Mammary epithelial cell (primary cell): ENCODE measurements around the gene BDP1.
"Not testable (repeated sequence)": the region's sequence is repeated elsewhere in the genome, so short reads cannot be mapped to it uniquely, and the experiment has no call there.

ENCODE experiments used
- EZH2 ChIP-seq: IDR thresholded peaks from 2 replicates; pipeline ENCODE4 v1.6.1; 2012; ENCODE audit warnings: low read length, inconsistent platforms, borderline replicate concordance
- TF ChIP-seq, protein P1 (sequence below), 2 donors: IDR thresholded peaks in 1 of 2; conservative IDR thresholded peaks in 1 of 2; 2 replicates each; pipeline ENCODE4 v1.5.1; 2011 to 2012; ENCODE audit warnings: inconsistent platforms in 2 of 2, low read length in 2 of 2, mild to moderate bottlenecking in 2 of 2, control low read depth in 1 of 2, low read depth in 1 of 2; ENCODE audit not compliant: insufficient read depth in 1 of 2; ENCODE audit errors: extremely low read depth in 1 of 2

DNA sequence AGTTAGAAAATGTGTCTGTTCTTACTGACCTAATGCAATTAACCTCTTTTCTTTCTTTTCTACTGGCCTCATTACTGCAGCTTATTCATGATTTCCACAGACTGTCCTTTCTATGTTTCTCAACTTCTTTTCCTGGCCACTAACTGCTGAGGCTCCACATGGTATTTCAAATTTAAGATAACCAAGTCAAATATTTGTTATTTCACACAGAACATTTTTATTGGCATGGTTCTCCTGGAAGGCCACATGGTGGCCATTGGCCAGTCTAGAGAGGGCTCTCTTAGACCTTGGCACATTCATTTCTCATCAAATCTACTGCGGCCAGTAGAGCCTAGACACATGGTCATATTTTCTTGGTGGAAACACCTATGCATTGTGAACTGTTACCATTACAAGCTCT lies 13.9 kb upstream of the BDP1 start:
- TF ChIP-seq, protein P1, sequence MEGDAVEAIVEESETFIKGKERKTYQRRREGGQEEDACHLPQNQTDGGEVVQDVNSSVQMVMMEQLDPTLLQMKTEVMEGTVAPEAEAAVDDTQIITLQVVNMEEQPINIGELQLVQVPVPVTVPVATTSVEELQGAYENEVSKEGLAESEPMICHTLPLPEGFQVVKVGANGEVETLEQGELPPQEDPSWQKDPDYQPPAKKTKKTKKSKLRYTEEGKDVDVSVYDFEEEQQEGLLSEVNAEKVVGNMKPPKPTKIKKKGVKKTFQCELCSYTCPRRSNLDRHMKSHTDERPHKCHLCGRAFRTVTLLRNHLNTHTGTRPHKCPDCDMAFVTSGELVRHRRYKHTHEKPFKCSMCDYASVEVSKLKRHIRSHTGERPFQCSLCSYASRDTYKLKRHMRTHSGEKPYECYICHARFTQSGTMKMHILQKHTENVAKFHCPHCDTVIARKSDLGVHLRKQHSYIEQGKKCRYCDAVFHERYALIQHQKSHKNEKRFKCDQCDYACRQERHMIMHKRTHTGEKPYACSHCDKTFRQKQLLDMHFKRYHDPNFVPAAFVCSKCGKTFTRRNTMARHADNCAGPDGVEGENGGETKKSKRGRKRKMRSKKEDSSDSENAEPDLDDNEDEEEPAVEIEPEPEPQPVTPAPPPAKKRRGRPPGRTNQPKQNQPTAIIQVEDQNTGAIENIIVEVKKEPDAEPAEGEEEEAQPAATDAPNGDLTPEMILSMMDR (conservative IDR thresholded peaks at IDR 0.05 in 1 of 2, IDR thresholded peaks at IDR 0.05 in 1 of 2; ENCODE audit: extremely low read depth in 1 of 2, insufficient read depth in 1 of 2, low read depth in 1 of 2, low read length in 2 of 2), result not testable (repeated sequence)
- not testable (repeated sequence) for TF ChIP-seq EZH2
